ENCODE results near the gene STARD10. TPM values are rescaled to one million over a fixed set of nuclear protein-coding genes. Genes with fewer than 3 reads are reported as not detected.

The STARD10 gene
- total RNA-seq, 2 experiments from 2014 or later, result 8.1 to 8.6 TPM

GRCh38 chr11:72719551-72719950 is 74.3 kb downstream of the STARD10 start:
- no peak for TF ChIP-seq CTCF (IDR thresholded peaks at IDR 0.05)
- intact Hi-C loops (cut with micrococcal nuclease), result no loop called here
- Mint-ChIP-seq H3K27me3 (no peaks in the 10 kb centered on the region), H3K9me3 (no peaks in the 10 kb centered on the region), H3K4me3 (peak overlapping the region; percentile 92), H3K4me1 (ENCODE audit: low read depth) (peaks cover 53% of the 10 kb centered on the region), H3K36me3 (ENCODE audit: low read depth) (peaks cover 8% of the 10 kb centered on the region), H3K27ac (peak overlapping the region; percentile 95)
- CTCF ChIA-PET, result no interaction called here
- POLR2A ChIA-PET, result interaction anchor here (1.2 kb wide), 1 partner anchor 17 kb away, joined by 3 read pairs; no protein-coding TSS in a partner anchor
- ATAC-seq (no peak), DNase-seq (no peak)

- Mint-ChIP-seq H3K4me1 (ENCODE audit: low read depth) (peaks cover 55% of the 10 kb centered on the region), H3K27me3 (no peaks in the 10 kb centered on the region), H3K4me3 (no peak overlapping the region), H3K9me3 (no peaks in the 10 kb centered on the region), H3K36me3 (ENCODE audit: low read depth) (peaks cover 8% of the 10 kb centered on the region), H3K27ac (peak overlapping the region; percentile 95)
- intact Hi-C loops (cut with micrococcal nuclease), result no loop called here
- ChIA-PET CTCF (interaction anchor here (1.2 kb wide), 1 partner anchor 35 kb away, joined by 4 read pairs; no protein-coding TSS in a partner anchor), POLR2A (interaction anchor here (1.2 kb wide), 1 partner anchor 16 kb away, joined by 3 read pairs; no protein-coding TSS in a partner anchor)
- no peak for ATAC-seq
- DNase-seq, result peak; percentile 39
- no peak for TF ChIP-seq CTCF (IDR thresholded peaks at IDR 0.05)
Measured at GRCh38 chr11:72719144-72719543, 74.7 kb downstream of the STARD10 start.

GRCh38 chr11:72718101-72718501 is 75.7 kb downstream of the STARD10 start:
- POLR2A ChIA-PET, result interaction anchor here (1.2 to 1.3 kb wide), 2 partner anchors 14 to 15 kb away, joined by 3 to 4 read pairs; no protein-coding TSS in a partner anchor
- Mint-ChIP-seq H3K27ac (peak overlapping the region; percentile 50), H3K4me1 (ENCODE audit: low read depth) (peaks cover 55% of the 10 kb centered on the region)

GRCh38 chr11:72716788-72717435 is 76.9 kb downstream of the STARD10 start:
- POLR2A ChIA-PET, result interaction anchor here (0.5 to 1.1 kb wide), 3 partner anchors 39 to 99 kb away, joined by 3 to 4 read pairs (median 3); no protein-coding TSS in a partner anchor
- Mint-ChIP-seq H3K27ac (no peak overlapping the region), H3K27me3 (no peaks in the 10 kb centered on the region), H3K4me3 (no peak overlapping the region), H3K4me1 (ENCODE audit: low read depth) (peaks cover 53% of the 10 kb centered on the region), H3K9me3 (no peaks in the 10 kb centered on the region), H3K36me3 (ENCODE audit: low read depth) (peaks cover 12% of the 10 kb centered on the region)
- DNase-seq (no peak), ATAC-seq (no peak)
- CTCF ChIA-PET, result interaction anchor here (0.6 to 1.8 kb wide), 4 partner anchors 33 to 435 kb away, joined by 3 to 5 read pairs (median 3); no protein-coding TSS in a partner anchor
- intact Hi-C loops (cut with micrococcal nuclease), result no loop called here
- TF ChIP-seq CTCF (IDR thresholded peaks at IDR 0.05), result no peak

More at GRCh38 chr11:72718101-72718501, 75.7 kb downstream of the STARD10 start:
- ATAC-seq, result no peak
- DNase-seq, result no peak
- CTCF ChIA-PET, result interaction anchor here (0.9 to 1.2 kb wide), 3 partner anchors 34 to 460 kb away, joined by 3 to 4 read pairs (median 3); no protein-coding TSS in a partner anchor
- intact Hi-C loops (cut with micrococcal nuclease), result no loop called here
- no peaks in the 10 kb centered on the region for H3K9me3 Mint-ChIP-seq
- TF ChIP-seq CTCF (IDR thresholded peaks at IDR 0.05), result no peak
- H3K36me3 Mint-ChIP-seq (ENCODE audit: low read depth), result peaks cover 8% of the 10 kb centered on the region
- no peak overlapping the region for H3K4me3 Mint-ChIP-seq
- H3K27me3 Mint-ChIP-seq, result no peaks in the 10 kb centered on the region

GRCh38 chr11:72716290-72716689 is 77.6 kb downstream of the STARD10 start:
- CTCF ChIA-PET, result interaction anchor here (0.9 to 2.6 kb wide), 3 partner anchors 9 to 115 kb away, joined by 3 to 9 read pairs (median 5); no protein-coding TSS in a partner anchor
- TF ChIP-seq CTCF (IDR thresholded peaks at IDR 0.05), result no peak
- Mint-ChIP-seq H3K27ac (no peak overlapping the region), H3K36me3 (ENCODE audit: low read depth) (peaks cover 9% of the 10 kb centered on the region), H3K4me3 (no peak overlapping the region), H3K4me1 (ENCODE audit: low read depth) (peaks cover 53% of the 10 kb centered on the region), H3K27me3 (no peaks in the 10 kb centered on the region), H3K9me3 (no peaks in the 10 kb centered on the region)
- ATAC-seq, result no peak
- POLR2A ChIA-PET, result interaction anchor here (0.9 kb wide), 1 partner anchor 100 kb away, joined by 3 read pairs; no protein-coding TSS in a partner anchor
- no peak for DNase-seq
- intact Hi-C loops (cut with micrococcal nuclease), result no loop called here
